Fibroblast of lung (primary cell): Measurements from ENCODE around the gene HPF1.

Experiments
- CTCF ChIP-seq, 2 donors: IDR thresholded peaks in 1 of 2; conservative IDR thresholded peaks in 1 of 2; 1 replicate in 1 of 2; 2 replicates in 1 of 2; pipeline ENCODE4 v1.5.1; 2011 to 2012; ENCODE audit warnings: low read length in 2 of 2, control low read depth in 1 of 2, inconsistent platforms in 1 of 2, low read depth in 1 of 2, mild to moderate bottlenecking in 1 of 2
- EZH2 ChIP-seq: IDR thresholded peaks from 2 replicates; pipeline ENCODE4 v1.5.1; 2012; ENCODE audit warnings: low read length, control low read depth, mild to moderate bottlenecking; ENCODE audit errors: missing control alignments

DNA sequence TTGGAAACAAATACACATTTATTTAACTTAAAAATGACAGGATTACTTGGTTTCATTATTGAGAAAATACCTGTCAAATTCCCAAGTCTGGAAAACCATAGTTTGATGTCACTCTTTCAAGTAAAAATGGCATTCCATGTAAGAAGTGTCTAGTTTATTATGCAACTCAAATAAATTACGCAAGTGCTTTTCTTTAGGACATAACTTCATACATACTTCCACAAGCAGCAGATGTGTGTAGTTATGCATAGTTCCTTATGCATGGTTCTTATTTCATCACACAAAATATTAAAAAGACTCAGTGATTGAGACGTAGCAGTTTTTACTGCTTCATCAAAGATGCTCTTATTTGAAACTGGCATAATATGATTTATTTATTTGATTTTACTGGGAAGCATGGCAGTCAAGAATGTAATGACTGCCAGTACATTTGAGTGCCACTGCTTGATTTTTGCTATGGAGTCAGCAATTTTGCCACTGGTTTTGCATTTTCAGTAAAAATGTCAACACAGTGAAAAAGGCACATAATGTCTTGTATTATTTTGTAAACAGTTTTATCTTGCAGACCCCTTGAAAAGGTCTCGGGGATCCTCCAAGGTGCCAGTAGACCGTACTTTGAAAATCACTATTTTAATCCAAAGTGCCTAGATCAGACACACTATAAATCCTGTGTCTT lies 75.2 kb downstream of the HPF1 start:
- no peak for TF ChIP-seq CTCF (conservative IDR thresholded peaks at IDR 0.05 in 1 of 2, IDR thresholded peaks at IDR 0.05 in 1 of 2; ENCODE audit: low read depth in 1 of 2, low read length in 2 of 2)
- TF ChIP-seq EZH2 = no peak
